ENCODE measurements around the gene MAD1L1.

The MAD1L1 gene

GRCh38 chr7:2201128-2201527, 31.6 kb downstream of the MAD1L1 start:
- no peak for TF ChIP-seq CTCF (IDR thresholded peaks at IDR 0.05; ENCODE audit: low read depth, low read length, missing control alignments)
- no peak for DNase-seq (ENCODE audit: low read depth)
- in situ Hi-C loops (cut with HindIII; ENCODE audit: low sequenced_read_pairs) = loop anchor here (10.0 kb wide), 1 partner anchor 46 kb away; no protein-coding TSS in a partner anchor
- no peak overlapping the region for H3K4me3 ChIP-seq (ENCODE audit: low read depth, low read length)

GRCh38 chr7:2200584-2200980, 32.2 kb downstream of the MAD1L1 start:
- no peak overlapping the region for H3K4me3 ChIP-seq (ENCODE audit: low read depth, low read length)
- no peak for DNase-seq (ENCODE audit: low read depth)
- no peak for TF ChIP-seq CTCF (IDR thresholded peaks at IDR 0.05; ENCODE audit: low read depth, low read length, missing control alignments)
- in situ Hi-C loops (cut with HindIII; ENCODE audit: low sequenced_read_pairs) = loop anchor here (10.0 kb wide), 1 partner anchor 46 kb away; no protein-coding TSS in a partner anchor

DNA sequence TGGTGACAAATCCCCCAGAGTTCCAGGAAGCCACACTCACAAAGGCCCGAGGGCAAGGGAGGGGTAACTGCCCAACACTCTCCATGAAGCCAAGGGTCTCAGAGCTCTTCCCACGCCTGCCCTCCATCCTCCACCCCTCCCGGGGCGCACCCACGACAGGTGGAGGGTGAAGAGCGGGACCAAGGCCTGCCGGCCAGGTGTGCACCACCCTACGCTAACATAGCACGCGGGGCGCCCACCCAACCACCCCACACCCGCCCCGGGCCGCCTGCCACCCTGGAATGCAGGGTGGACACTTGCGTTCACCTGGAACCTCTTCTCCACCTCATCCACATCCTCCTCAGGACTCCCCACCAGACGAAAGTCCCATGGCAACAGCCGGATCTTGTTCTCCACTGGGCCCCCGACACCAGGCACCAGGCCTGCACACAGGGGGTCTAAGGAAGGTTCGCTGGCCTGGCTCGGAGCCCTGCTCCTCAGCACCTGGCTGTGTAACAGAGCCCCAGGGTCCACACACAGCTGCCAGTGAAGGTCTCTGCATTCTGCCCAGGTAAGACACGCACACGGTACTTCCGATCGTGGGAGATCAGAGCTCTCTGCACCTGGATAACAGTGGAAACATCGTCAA, 32.7 kb downstream of the MAD1L1 start:
- DNase-seq (ENCODE audit: low read depth) = no peak
- no peak for TF ChIP-seq CTCF (IDR thresholded peaks at IDR 0.05; ENCODE audit: low read depth, low read length, missing control alignments)
- in situ Hi-C loops (cut with HindIII; ENCODE audit: low sequenced_read_pairs) = loop anchor here (10.0 kb wide), 1 partner anchor 45 kb away; no protein-coding TSS in a partner anchor
- H3K4me3 ChIP-seq (ENCODE audit: low read depth, low read length) = no peak overlapping the region

DNA sequence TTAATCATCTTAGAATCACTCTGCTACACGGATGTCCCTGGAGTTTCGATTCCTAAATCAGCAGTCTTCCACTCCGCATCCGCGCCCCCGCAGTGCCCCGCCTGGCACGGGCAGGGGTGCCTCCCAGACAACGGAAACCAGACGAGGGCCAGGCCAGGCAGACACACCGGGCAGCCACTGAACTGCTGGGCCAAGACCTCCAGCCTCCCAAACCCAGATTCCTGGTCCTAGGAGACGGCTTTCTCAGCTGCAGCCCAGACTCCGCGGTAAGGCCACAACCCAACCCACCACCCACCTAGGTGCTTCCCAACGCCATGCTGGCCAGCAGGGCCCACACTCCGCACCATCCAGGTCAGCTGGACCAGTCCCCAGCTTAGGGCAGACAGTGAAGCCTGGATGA, 33.2 kb downstream of the MAD1L1 start:
- no peak for TF ChIP-seq CTCF (IDR thresholded peaks at IDR 0.05; ENCODE audit: low read depth, low read length, missing control alignments)
- no peak overlapping the region for H3K4me3 ChIP-seq (ENCODE audit: low read depth, low read length)
- in situ Hi-C loops (cut with HindIII; ENCODE audit: low sequenced_read_pairs) = no loop called here
- no peak for DNase-seq (ENCODE audit: low read depth)

DNA sequence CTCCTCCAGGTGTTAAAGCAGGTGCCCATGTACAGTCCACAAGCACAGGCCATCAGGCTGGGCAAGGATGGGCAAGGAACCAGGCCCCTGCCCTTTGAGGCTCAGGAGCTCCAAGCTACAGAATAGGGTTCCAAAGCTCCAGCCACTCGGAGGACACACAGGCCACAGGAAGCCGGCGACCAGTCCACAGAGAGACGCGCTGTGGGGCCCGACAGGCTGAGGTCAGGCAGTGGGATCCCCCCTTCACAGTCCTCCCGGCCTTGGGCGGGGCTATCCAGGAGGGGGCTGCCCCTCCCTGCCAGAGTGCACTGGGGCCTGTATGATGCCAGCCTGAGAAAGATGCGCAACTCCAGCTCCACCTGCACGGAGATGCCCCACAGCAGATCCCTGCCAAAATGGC, 34.0 kb downstream of the MAD1L1 start:
- DNase-seq (ENCODE audit: low read depth) = no peak
- in situ Hi-C loops (cut with HindIII; ENCODE audit: low sequenced_read_pairs) = no loop called here
- no peak for TF ChIP-seq CTCF (IDR thresholded peaks at IDR 0.05; ENCODE audit: low read depth, low read length, missing control alignments)
- no peak overlapping the region for H3K4me3 ChIP-seq (ENCODE audit: low read depth, low read length)

DNA sequence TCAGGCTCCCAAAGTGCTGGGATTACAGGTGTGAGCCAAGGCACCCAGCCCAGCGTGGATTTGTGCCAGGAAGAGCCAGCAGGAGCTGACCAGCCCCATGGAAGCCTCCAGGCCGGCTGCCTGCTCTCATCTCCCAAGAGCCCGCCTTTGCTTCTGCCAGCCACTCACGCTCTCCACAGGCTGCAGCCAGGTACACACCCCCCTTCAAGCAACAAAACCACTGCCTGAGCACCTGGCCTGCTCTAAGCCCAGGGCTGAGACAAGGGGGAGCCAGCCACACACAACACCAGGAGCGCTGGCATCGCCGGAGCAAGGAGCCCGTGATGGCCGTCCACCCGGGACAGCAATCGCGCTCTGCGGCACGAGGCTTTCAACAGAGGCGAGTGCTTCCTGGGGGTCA, 34.5 kb downstream of the MAD1L1 start:
- no peak overlapping the region for H3K4me3 ChIP-seq (ENCODE audit: low read depth, low read length)
- in situ Hi-C loops (cut with HindIII; ENCODE audit: low sequenced_read_pairs) = no loop called here
- TF ChIP-seq CTCF (IDR thresholded peaks at IDR 0.05; ENCODE audit: low read depth, low read length, missing control alignments) = no peak
- no peak for DNase-seq (ENCODE audit: low read depth)

Measured in astrocyte of the cerebellum (primary cell).